GM21576 (cell line): ENCODE results near the gene OR1J2.
"Not testable (repeated sequence)": the region's sequence is repeated elsewhere in the genome, so short reads cannot be mapped to it uniquely, and the experiment has no call there.

Source experiments
- ATAC-seq: cut with Tn5 transposase; IDR thresholded peaks from one replicate; pipeline ENCODE4 v1.9.1; 2021; ENCODE audit warnings: mild to moderate bottlenecking, moderate library complexity; ENCODE audit not compliant: unreplicated experiment

OR1J2 gene, protein sequence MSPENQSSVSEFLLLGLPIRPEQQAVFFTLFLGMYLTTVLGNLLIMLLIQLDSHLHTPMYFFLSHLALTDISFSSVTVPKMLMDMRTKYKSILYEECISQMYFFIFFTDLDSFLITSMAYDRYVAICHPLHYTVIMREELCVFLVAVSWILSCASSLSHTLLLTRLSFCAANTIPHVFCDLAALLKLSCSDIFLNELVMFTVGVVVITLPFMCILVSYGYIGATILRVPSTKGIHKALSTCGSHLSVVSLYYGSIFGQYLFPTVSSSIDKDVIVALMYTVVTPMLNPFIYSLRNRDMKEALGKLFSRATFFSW

DNA sequence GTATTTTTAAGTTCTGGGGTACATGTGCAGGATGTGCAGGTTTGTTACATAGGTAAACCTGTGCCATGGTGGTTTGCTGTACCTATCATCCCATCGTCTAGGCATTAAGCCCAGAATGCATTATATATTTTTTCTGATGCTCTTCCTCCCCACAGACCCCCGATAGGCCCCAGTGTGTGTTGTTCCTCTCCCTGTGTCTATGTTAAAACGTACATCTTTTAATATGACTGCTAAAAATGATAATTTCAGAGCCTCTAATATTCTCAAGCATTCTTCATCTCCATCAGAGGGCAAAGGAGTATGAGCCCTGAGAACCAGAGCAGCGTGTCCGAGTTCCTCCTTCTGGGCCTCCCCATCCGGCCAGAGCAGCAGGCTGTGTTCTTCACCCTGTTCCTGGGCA is at the start of gene OR1J2:
OR1J2 (plus strand) TSS at position 301 of the 400 bp plus-strand sequence; CDS start at position 301, 0 bp downstream.
- ATAC-seq, result no peak

DNA sequence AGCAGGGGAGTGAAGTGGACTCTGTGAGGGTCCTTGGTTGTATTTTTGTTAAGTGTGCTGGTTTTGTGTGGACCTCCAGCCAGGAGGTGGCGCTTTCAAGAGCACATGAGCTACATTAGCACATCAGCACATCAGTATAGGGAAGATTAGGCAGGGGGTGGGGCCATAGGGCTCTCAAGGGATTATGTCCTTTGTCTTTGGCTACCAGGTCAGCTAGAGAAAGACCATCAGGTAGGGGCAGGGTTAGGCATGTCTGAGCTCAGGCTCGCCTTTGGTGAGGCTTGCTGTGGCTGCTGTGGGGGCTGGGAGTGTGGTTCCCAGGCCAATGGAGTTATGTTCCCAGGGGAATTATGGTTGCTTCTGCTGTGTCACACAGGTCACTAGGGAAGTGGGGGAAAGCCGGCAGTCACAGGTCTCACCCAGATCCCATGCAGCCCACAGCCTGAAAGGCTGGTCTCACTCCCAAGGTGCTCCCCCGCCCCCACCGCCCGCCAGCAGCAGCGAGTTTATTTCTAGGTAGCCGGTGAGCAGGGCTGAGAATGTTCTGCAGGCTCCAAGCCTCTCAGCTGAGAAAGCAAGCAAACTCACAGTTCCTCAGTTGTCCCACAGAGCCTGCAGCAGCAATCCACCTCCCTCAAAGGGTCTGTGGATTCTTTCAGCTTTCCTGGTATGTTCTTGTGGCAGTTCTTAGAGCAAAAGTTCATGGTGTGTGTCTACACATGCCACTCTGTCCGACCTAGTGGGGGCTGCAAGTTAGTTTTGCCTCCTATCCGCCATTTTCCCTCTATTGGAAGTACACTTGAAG is 46.6 kb upstream of the OR1J2 start:
- ATAC-seq, result peak; percentile 11

- ATAC-seq, result peak; percentile 83
Observed at GRCh38 chr9:122464633-122465567, 45.7 kb upstream of the OR1J2 start.

DNA sequence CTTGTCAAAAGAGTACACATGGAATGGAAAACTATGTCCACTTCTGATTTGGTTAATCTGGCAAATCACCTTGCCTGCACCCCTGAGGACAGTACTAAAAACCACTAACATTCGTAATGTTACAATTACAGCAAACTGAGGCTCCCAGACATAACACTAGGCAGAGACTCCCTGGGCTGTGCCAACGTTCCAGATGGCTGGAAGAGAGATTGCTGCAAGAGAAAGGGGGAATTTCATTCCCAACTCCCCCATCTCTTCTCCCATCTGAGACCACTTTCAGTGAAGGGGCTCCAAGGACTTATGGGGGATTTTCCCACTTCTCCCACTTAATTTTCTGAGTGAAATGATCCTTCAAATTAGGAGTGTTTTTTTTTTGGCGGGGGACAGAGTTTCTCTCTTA is 44.1 kb upstream of the OR1J2 start:
- ATAC-seq, result no peak

DNA sequence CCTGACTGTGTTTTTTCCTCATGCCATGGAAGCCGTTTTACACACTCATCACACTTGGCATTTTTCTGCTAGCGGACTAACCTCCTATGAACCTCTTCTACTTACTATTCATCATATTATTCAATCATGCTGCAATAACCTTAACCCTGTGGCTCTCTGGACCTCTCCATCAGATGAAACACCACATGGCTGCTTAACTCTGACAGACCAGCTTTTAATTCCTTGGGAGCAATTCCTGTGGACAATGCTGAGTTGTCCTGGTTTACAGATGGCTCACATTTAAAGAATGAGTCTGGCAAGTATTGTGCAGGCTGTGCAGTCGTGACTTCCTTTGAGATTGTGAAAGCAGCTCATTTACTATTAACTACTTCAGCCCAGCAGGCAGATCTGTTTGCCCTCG is 41.9 kb upstream of the OR1J2 start:
- ATAC-seq, result no peak

DNA sequence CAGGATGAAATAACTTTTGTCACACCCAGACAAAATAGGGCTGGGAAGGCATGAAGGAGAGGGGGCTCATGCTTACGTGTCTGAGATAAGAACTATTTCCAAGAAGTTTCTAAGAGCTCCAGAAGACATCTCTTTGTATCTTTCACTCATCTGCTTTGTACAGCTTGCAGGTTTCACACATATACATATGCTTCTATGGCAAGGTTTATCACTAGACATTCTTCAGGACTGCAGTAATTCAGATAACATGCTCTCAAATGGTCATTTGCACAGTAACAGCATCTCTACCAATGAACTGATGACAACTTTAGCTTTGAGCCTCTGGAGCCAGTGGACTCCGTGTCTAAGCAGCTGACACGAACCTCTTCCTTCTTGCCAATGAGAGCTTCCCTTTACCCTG is 36.0 kb upstream of the OR1J2 start:
- no peak for ATAC-seq

GRCh38 chr9:122475717-122476116 is 34.9 kb upstream of the OR1J2 start:
- no peak for ATAC-seq

GRCh38 chr9:122477346-122477745 is 33.3 kb upstream of the OR1J2 start:
- ATAC-seq, result no peak

DNA sequence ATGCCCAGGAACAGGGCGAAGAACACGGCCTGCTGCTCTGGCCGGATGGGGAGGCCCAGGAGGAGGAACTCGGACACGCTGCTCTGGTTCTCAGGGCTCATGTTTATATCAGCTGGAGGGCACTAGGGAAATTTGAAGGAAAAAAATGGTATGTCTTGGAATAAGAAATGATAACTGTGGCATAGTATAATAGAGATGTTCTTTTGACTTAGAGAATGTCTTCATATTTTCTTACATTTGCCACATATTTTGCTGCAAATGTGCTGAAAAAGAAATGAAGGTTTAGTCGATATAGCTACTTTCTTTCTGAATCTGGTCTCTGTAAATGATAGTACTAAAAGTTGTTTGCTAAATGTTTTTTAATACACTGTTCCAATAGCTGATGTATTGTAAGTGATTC is 32.8 kb upstream of the OR1J2 start, which contains the start of gene OR1J1:
OR1J1 (minus strand) TSS at position 101 of the 400 bp plus-strand sequence; CDS start at position 101, 0 bp downstream.
- ATAC-seq, result no peak

GRCh38 chr9:122479062-122479461 is 31.5 kb upstream of the OR1J2 start:
- no peak for ATAC-seq

GRCh38 chr9:122498883-122499288 is 11.7 kb upstream of the OR1J2 start:
- ATAC-seq, result no peak

DNA sequence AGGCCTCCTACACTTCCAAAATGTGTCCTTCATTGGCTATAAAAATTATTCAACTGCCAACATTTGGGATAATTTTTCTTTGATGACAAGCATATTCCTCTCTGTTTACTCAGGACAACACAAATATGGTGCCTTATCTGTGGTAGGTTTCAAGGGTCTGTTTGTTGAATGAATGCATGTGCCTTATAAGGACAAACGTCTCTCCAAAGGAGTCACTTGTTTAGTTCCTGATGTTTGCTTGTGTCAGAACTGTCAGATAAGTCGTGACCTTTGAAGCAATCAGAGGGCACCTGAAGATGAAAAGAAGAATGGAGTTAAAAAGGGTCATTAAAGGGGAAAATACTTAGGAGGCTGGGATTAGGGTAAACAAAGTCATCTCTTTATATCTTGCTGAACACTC is 3.6 kb upstream of the OR1J2 start:
- no peak for ATAC-seq

DNA sequence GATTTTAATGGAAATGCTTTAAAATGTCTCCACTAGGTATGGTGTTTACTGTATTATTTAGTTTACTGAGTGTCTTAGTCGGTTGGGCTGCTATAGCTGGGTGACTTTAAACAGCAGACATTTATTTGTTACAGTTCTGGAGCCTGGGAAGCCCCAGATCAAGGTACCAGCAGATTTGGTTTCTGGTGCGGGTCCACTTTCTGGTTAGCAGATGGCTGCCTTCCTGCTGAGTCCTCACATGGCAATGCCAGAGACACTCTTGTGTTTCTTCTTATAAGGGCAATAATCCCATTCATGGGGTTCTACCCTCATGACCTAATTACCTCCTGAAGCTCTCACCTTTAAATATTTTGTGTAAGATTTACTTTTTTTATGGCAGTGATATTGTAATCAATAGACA is 7.6 kb downstream of the OR1J2 start:
- ATAC-seq, result no peak

- ATAC-seq, result no peak
Observed at GRCh38 chr9:122518841-122519240, 8.2 kb downstream of the OR1J2 start, which contains the start of gene OR1J4. Gene OR1J4, plus strand, starts transcription at chr9:122519141. Its CDS starts 0 bp downstream, at chr9:122519141.

DNA sequence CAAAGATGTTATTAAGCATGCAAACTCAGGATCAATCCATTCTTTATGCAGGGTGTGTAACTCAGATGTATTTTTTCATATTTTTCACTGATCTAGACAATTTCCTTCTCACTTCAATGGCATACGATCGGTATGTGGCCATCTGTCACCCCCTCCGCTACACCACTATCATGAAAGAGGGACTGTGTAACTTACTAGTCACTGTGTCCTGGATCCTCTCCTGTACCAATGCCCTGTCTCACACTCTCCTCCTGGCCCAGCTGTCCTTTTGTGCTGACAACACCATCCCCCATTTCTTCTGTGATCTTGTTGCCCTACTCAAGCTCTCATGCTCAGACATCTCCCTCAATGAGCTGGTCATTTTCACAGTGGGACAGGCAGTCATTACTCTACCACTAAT is 8.8 kb downstream of the OR1J2 start:
- ATAC-seq, result no peak

GRCh38 chr9:122526602-122527001 is 16.0 kb downstream of the OR1J2 start:
- ATAC-seq, result no peak

DNA sequence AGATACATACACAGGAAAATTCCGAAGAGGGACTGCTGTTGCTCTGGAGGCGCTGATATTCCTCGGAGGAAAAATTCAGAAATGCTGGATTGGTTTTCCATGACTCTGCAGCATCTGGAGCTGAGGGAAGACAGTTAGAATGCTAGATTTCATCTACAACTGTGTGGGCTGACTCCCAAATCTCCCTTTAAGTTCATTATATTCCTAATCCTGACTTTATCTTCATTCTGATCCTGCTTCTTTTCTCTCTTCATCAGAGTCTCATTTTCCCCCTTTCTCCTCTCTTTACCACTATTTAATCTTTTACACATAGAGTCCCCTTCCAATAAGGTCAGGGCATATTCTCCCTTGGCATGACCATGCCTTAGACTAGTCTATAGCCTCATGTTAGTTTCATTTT is 16.6 kb downstream of the OR1J2 start, which contains the start of gene OR1N1:
OR1N1 (minus strand) TSS at position 101 of the 400 bp plus-strand sequence; CDS start at position 101, 0 bp downstream.
- ATAC-seq, result no peak

GRCh38 chr9:122531157-122531556 is 20.6 kb downstream of the OR1J2 start:
- not testable (repeated sequence) for ATAC-seq

- ATAC-seq, result no peak
Observed at GRCh38 chr9:122536134-122536533, 25.5 kb downstream of the OR1J2 start.

- not testable (repeated sequence) for ATAC-seq
Observed at GRCh38 chr9:122537066-122537465, 26.5 kb downstream of the OR1J2 start.

- no peak for ATAC-seq
Observed at GRCh38 chr9:122538757-122539156, 28.2 kb downstream of the OR1J2 start.
